GM12878 (cell line): ENCODE results near the gene MAF. TPM values are rescaled to one million over a fixed set of nuclear protein-coding genes. Genes with fewer than 3 reads are reported as not detected.

Experiments
- ATAC-seq: fragments of 200-7000 bp; cut with Tn5 transposase; 3 replicates; pipeline ENCODE4 v1.9.1; 2020; ENCODE audit warnings: mild to moderate bottlenecking, moderate library complexity
- BruUV-seq: library from RNA; stranded (reverse); fragments of 400-500 nt; replicated peaks from 2 replicates; lab custom pipeline; 2021; lab: Mats Ljungman, UMichigan
- CTCF ChIA-PET: fragments of 300-600 bp; sonication (Branson Sonifier 250); formaldehyde crosslinking; extraction: SDS; loops from one replicate; lab custom pipeline; 2021; ENCODE audit warnings: inconsistent platforms; lab: Yijun Ruan, JAX
- POLR2A ChIA-PET: fragments of 350-600 bp; formaldehyde crosslinking; extraction: SDS; loops from one replicate; lab custom pipeline; 2021; ENCODE audit warnings: inconsistent platforms; lab: Charles Lee
- RAD21 ChIA-PET: fragments of 300-600 bp; sonication (Branson Sonifier 250); formaldehyde crosslinking; loops from one replicate; lab custom pipeline; 2023; ENCODE audit warnings: antibody characterized with exemption; ENCODE audit not compliant: unreplicated experiment; lab: Charles Lee
- SMC1A ChIA-PET: fragments of 300-600 bp; sonication (Branson Sonifier 250); formaldehyde crosslinking; loops from one replicate; lab custom pipeline; 2023; ENCODE audit not compliant: unreplicated experiment, uncharacterized antibody; lab: Charles Lee
- DNase-seq: peaks from one replicate; pipeline ENCODE4 v3.0.0-alpha.2; 2011; ENCODE audit warnings: low read depth, low spot score
- FAIRE-seq: peaks from 3 replicates; lab custom pipeline; 2011; peaks lifted over from hg19 to GRCh38; lab: Jason Lieb, UNC
- H2AFZ ChIP-seq: 2 replicates; pipeline ENCODE4 v1.6.0; 2011; ENCODE audit warnings: low read depth, low read length, control low read depth; ENCODE audit not compliant: control insufficient read depth
- H3K27ac ChIP-seq: 2 replicates; pipeline ENCODE4 v1.5.1; 2011; ENCODE audit warnings: control low read depth; ENCODE audit not compliant: control insufficient read depth, insufficient read depth
- H3K27me3 ChIP-seq, 2 experiments: replicated peaks in 1 of 2; 2 replicates each; pipeline versions ENCODE4 v1.6.0 to v1.6.1; 2011; ENCODE audit warnings: low read length in 1 of 2; ENCODE audit not compliant: control insufficient read depth in 2 of 2, insufficient read depth in 2 of 2
- H3K36me3 ChIP-seq, 2 experiments: 2 replicates each; pipeline ENCODE4 v1.5.1; 2011; ENCODE audit warnings: low read length in 1 of 2; ENCODE audit not compliant: control insufficient read depth in 2 of 2, insufficient read depth in 2 of 2
- H3K4me1 ChIP-seq: 2 replicates; pipeline ENCODE4 v1.6.1; 2011; ENCODE audit warnings: mild to moderate bottlenecking, low read length, moderate library complexity, mixed read lengths; ENCODE audit not compliant: control insufficient read depth, insufficient read depth
- H3K4me2 ChIP-seq: 2 replicates; pipeline ENCODE4 v1.6.0; 2011; ENCODE audit warnings: control low read depth; ENCODE audit not compliant: control insufficient read depth, insufficient read depth
- H3K4me3 ChIP-seq: fragments of 200-600 bp; sonication (generic); 2 replicates; pipeline ENCODE4 v1.5.1; 2016
- H3K79me2 ChIP-seq: 2 replicates; pipeline ENCODE4 v1.6.0; 2011; ENCODE audit warnings: low read length; ENCODE audit not compliant: control insufficient read depth, insufficient read depth
- H3K9ac ChIP-seq: 2 replicates; pipeline ENCODE4 v1.8.0; 2011; ENCODE audit warnings: low read length, control low read depth, mixed read lengths; ENCODE audit not compliant: control insufficient read depth, insufficient read depth
- H3K9me3 ChIP-seq: replicated peaks from 3 replicates; pipeline ENCODE4 v1.5.1; 2011; ENCODE audit warnings: mild to moderate bottlenecking, low read length; ENCODE audit not compliant: control insufficient read depth, insufficient read depth
- H4K20me1 ChIP-seq: 2 replicates; pipeline ENCODE4 v1.6.0; 2011; ENCODE audit not compliant: control insufficient read depth, insufficient read depth
- BMI1 ChIP-seq: fragments of 450-650 bp; IDR thresholded peaks from 2 replicates; pipeline ENCODE4 v1.6.1; 2016; ENCODE audit warnings: mild to moderate bottlenecking, moderate library complexity, borderline replicate concordance
- CREM ChIP-seq: IDR thresholded peaks from 2 replicates; pipeline ENCODE4 v1.6.1; 2014; ENCODE audit warnings: antibody characterized with exemption, low read depth
- E2F8 ChIP-seq: fragments of 450-650 bp; IDR thresholded peaks from 2 replicates; pipeline ENCODE4 v1.6.1; 2018; ENCODE audit warnings: mild to moderate bottlenecking, low read depth, moderate library complexity; ENCODE audit not compliant: partially characterized antibody
- E4F1 ChIP-seq: fragments of 450-650 bp; IDR thresholded peaks from 2 replicates; pipeline ENCODE4 v1.6.1; 2018; ENCODE audit warnings: borderline replicate concordance, mild to moderate bottlenecking; ENCODE audit not compliant: partially characterized antibody
- EP300 ChIP-seq, 2 experiments: fragments of 150-350 bp in 1 of 2; IDR thresholded peaks; 2 replicates each; pipeline ENCODE4 v1.6.1; 2011 to 2012; ENCODE audit warnings: low read depth in 2 of 2, low read length in 2 of 2, borderline replicate concordance in 1 of 2, improper control_type of control experiment in 1 of 2, inconsistent platforms in 1 of 2; ENCODE audit not compliant: control insufficient read depth in 1 of 2
- JUNB ChIP-seq: IDR thresholded peaks from 2 replicates; pipeline ENCODE4 v1.6.1; 2016; ENCODE audit warnings: antibody characterized with exemption, mild to moderate bottlenecking
- KDM1A ChIP-seq: fragments of 200-600 bp; sonication (generic); IDR thresholded peaks from 2 replicates; pipeline ENCODE4 v1.6.1; 2016; ENCODE audit warnings: borderline replicate concordance
- NR2C1 ChIP-seq: fragments of 450-650 bp; IDR thresholded peaks from 2 replicates; pipeline ENCODE4 v1.6.1; 2017; ENCODE audit warnings: antibody characterized with exemption, mild to moderate bottlenecking, moderate library complexity
- SKIL ChIP-seq: fragments of 450-650 bp; IDR thresholded peaks from 2 replicates; pipeline ENCODE4 v1.6.1; 2017; ENCODE audit warnings: mild to moderate bottlenecking, low read depth, inconsistent platforms; ENCODE audit not compliant: poor library complexity, severe bottlenecking
- SMARCA5 ChIP-seq: fragments of 450-650 bp; IDR thresholded peaks from 2 replicates; pipeline ENCODE4 v1.6.1; 2017; ENCODE audit warnings: mild to moderate bottlenecking
- TAF1 ChIP-seq: IDR thresholded peaks from 2 replicates; pipeline ENCODE4 v1.6.1; 2011; ENCODE audit warnings: mild to moderate bottlenecking, low read depth, low read length, borderline replicate concordance
- WRNIP1 ChIP-seq: IDR thresholded peaks from 2 replicates; pipeline ENCODE4 v1.6.1; 2011; ENCODE audit warnings: low read depth, low read length, improper control_type of control experiment, borderline replicate concordance
- WGBS: methylation state at CpG from one replicate; pipeline ENCODE4 v1.1.6; 2016; ENCODE audit warnings: low lambda C conversion rate; ENCODE audit not compliant: insufficient replicate concordance, insufficient coverage; ENCODE audit errors: missing lambda C conversion rate; 5-methylcytosine and 5-hydroxymethylcytosine counted together
- in situ Hi-C: fragments of 300-500 bp; cut with MboI; formaldehyde crosslinking; loops from 9 replicates; pipeline ENCODE4 v1.14.3; 2018; ENCODE audit warnings: mixed read lengths
- intact Hi-C: fragments of 100-400 bp; cut with micrococcal nuclease; formaldehyde crosslinking; loops from one replicate; pipeline ENCODE4 v1.14.2; 2022; ENCODE audit not compliant: unreplicated experiment
- polyA plus RNA-seq, 11 experiments: library from polyadenylated mRNA; depleted of rRNA in 4 of 11; unstranded in 6 of 11; stranded (reverse) in 5 of 11; fragments of >200 nt; fragmentation: Nextera tagmentation in 4 of 11; fragmentation: Illumina TruSeq in 1 of 11; extraction: Ambion mirVana in 4 of 11; extraction: Trizol in 1 of 11; gene quantifications; 1 replicate in 1 of 11; 2 replicates in 10 of 11; pipeline versions ENCODE4 v1.2.1 to v1.2.3, GENCODE V29; 2011 to 2016; ENCODE audit warnings: inconsistent platforms in 2 of 11, missing spikeins in 2 of 11, low read depth in 1 of 11
- total RNA-seq, 4 experiments: library from RNA; depleted of rRNA in 3 of 4; stranded (reverse); fragments of >200 nt in 3 of 4; fragmentation: Illumina TruSeq in 1 of 4; extraction: Trizol in 1 of 4; gene quantifications; 2 replicates each; pipeline versions ENCODE4 v1.2.1 to v1.2.3, GENCODE V29; 2013 to 2021

MAF gene
- total and polyA plus RNA-seq, 10 of the 15 experiments (the other 5 are each of a cell fraction or from before 2014, with no cell fraction given), result 0.03 to 0.13 TPM; not detected in 8

GRCh38 chr16:79599256-79599836 lies 1.2 kb downstream of the MAF start (continued):
- TF ChIP-seq CREM, result no peak
- TF ChIP-seq SKIL, result no peak
- TF ChIP-seq E4F1, result no peak

- Histone ChIP-seq H3K9me3 (no peaks in the 10 kb centered on the region), H3K4me1 (no peaks in the 10 kb centered on the region), H3K36me3 (no peaks in the 10 kb centered on the region), H3K27me3 (peaks cover 3 to 6% of the 10 kb centered on the region in 2 experiments), H3K79me2 (no peaks in the 10 kb centered on the region), H3K9ac (no peak overlapping the region), H4K20me1 (no peaks in the 10 kb centered on the region), H2AFZ (no peak overlapping the region), H3K4me2 (no peak overlapping the region), H3K4me3 (no peak overlapping the region), H3K27ac (no peak overlapping the region)
- no peak for FAIRE-seq
- BruUV-seq, result no TSS peak
- ChIA-PET RAD21 (no interaction called here), SMC1A (interaction anchor here (0.6 kb wide), 1 partner anchor 525 kb away, joined by 3 read pairs; no protein-coding TSS in a partner anchor), CTCF (interaction anchor here (0.7 kb wide), 1 partner anchor 974 kb away, joined by 3 read pairs; no protein-coding TSS in a partner anchor), POLR2A (no interaction called here)
- DNase-seq, result no peak
- ATAC-seq, result no peak; the same call in 2 of the 3 replicates
- in situ Hi-C loops (no loop called here), intact Hi-C loops (no loop called here)
- 16% methylated on average over 40 of the region's 51 CpGs for WGBS
- TF ChIP-seq EP300 (IDR thresholded peaks at IDR 0.05; ENCODE audit: borderline replicate concordance in 1 of 2, control insufficient read depth in 1 of 2, low read depth in 2 of 2, low read length in 2 of 2), result no peak
- TF ChIP-seq KDM1A, result no peak
- no peak for TF ChIP-seq WRNIP1
- no peak for TF ChIP-seq JUNB
- no peak for TF ChIP-seq TAF1
- no peak for TF ChIP-seq E2F8
- no peak for TF ChIP-seq SMARCA5
- no peak for TF ChIP-seq BMI1
- no peak for TF ChIP-seq NR2C1
Observed at GRCh38 chr16:79598348-79599181, 2.0 kb downstream of the MAF start.
